Esophagus muscularis mucosa (tissue), 4 donors: Measurements from ENCODE around the gene SND1.

Experiments used
- CTCF ChIP-seq, 3 experiments: fragments of 200-600 bp in 2 of 3; fragments of 450-650 bp in 1 of 3; sonication (generic) in 2 of 3; IDR thresholded peaks; one replicate each; pipeline ENCODE4 v1.5.1; 2017 to 2019; ENCODE audit warnings: antibody characterized with exemption in 3 of 3, mild to moderate bottlenecking in 2 of 3, moderate library complexity in 1 of 3
- EP300 ChIP-seq: sonication (generic); formaldehyde crosslinking; IDR thresholded peaks from one replicate; pipeline ENCODE4 v1.6.1; 2017; ENCODE audit warnings: antibody characterized with exemption
- POLR2A ChIP-seq: fragments of 450-650 bp; IDR thresholded peaks from one replicate; pipeline ENCODE4 v1.6.1; 2017; ENCODE audit warnings: antibody characterized with exemption, moderate library complexity, mild to moderate bottlenecking, low read depth

GRCh38 chr7:127911968-127912511, 260.0 kb downstream of the SND1 start:
- TF ChIP-seq POLR2A (no peak), CTCF (IDR thresholded peaks at IDR 0.05) (no peak), EP300 (no peak)
